HG03565 (cell line): ENCODE results near the gene OS9.

ENCODE experiments used
- ATAC-seq: cut with Tn5 transposase; IDR thresholded peaks from one replicate; pipeline ENCODE4 v1.9.1; 2021; ENCODE audit warnings: mild to moderate bottlenecking, moderate library complexity; ENCODE audit not compliant: unreplicated experiment

The OS9 gene

GRCh38 chr12:57735198-57735855 lies 41.4 kb downstream of the OS9 start:
- ATAC-seq = no peak

- ATAC-seq = no peak
Measured at GRCh38 chr12:57735952-57736740, 42.2 kb downstream of the OS9 start.

GRCh38 chr12:57736741-57737466 lies 43.0 kb downstream of the OS9 start:
- no peak for ATAC-seq

- ATAC-seq = no peak
Measured at GRCh38 chr12:57737467-57738460, 43.8 kb downstream of the OS9 start.

- no peak for ATAC-seq
Measured at GRCh38 chr12:57738661-57739237, 44.8 kb downstream of the OS9 start, which contains the start of gene AGAP2. AGAP2 (minus strand) TSS chr12:57738742; CDS start chr12:57738246, 496 bp downstream.

GRCh38 chr12:57739387-57739786 lies 45.5 kb downstream of the OS9 start:
- no peak for ATAC-seq

GRCh38 chr12:57739914-57740538 lies 46.1 kb downstream of the OS9 start:
- ATAC-seq = no peak

GRCh38 chr12:57740656-57741412 lies 46.9 kb downstream of the OS9 start:
- ATAC-seq = peak; percentile 44

- ATAC-seq = no peak
Measured at GRCh38 chr12:57741413-57741789, 47.5 kb downstream of the OS9 start.

GRCh38 chr12:57741844-57742738 lies 48.2 kb downstream of the OS9 start:
- peak; percentile 31 for ATAC-seq

GRCh38 chr12:57743769-57744168 lies 49.8 kb downstream of the OS9 start:
- ATAC-seq = no peak

GRCh38 chr12:57744194-57744776 lies 50.4 kb downstream of the OS9 start:
- peak; percentile 13 for ATAC-seq

GRCh38 chr12:57744777-57745484 lies 51.0 kb downstream of the OS9 start, which contains the start of gene TSPAN31:
TSPAN31 (plus strand) TSS chr12:57745039; CDS start chr12:57745155, 116 bp downstream.
- peak; percentile 74 for ATAC-seq

GRCh38 chr12:57745485-57745881 lies 51.6 kb downstream of the OS9 start:
- no peak for ATAC-seq

- no peak for ATAC-seq
Measured at GRCh38 chr12:57746025-57746424, 52.1 kb downstream of the OS9 start.

- ATAC-seq = no peak
Measured at GRCh38 chr12:57749061-57749460, 55.1 kb downstream of the OS9 start.
